Activated effector memory CD4-positive, alpha-beta T cell treated with anti-CD3 and anti-CD28 coated beads, Interleukin-2, amount 50 U/mL, for 16 hours (primary cell): ENCODE data around the gene ARHGAP18.

Experiments
- DNase-seq: peaks from one replicate; pipeline ENCODE4 v3.0.0-alpha.2; 2020

The ARHGAP18 gene

DNA sequence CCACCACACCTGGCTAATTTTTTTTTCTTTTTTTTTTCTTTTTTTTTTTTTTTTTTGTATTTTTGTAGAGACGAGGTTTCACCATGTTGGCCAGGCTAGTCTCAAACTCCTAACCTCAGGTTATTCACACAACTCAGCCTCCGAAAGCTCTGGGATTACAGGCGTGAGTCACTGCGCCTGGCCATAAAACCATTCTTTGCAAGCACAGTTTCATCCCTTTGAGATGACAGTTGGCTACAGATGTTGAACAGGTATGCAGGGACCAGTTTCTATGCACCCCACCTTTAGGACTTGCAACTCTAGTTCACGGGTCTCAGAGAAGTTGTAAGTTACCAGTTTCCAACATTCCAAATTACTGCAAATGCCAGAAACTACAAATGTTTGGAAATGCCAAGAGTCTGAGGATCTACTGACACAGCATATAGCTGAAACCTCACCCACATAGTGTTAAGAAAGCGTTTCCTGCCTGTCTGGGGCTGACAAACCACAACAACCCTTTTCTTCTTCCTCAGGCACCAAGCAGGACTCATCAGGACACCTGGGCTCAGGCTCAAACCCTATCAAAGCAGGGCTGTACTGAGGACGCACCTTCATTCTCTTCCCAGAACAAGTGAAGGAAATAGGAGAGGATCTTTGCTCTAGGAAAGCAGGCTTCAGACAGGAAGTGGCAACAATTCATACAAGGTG, 22.9 kb downstream of the ARHGAP18 start:
- peak; percentile 74 for DNase-seq

DNA sequence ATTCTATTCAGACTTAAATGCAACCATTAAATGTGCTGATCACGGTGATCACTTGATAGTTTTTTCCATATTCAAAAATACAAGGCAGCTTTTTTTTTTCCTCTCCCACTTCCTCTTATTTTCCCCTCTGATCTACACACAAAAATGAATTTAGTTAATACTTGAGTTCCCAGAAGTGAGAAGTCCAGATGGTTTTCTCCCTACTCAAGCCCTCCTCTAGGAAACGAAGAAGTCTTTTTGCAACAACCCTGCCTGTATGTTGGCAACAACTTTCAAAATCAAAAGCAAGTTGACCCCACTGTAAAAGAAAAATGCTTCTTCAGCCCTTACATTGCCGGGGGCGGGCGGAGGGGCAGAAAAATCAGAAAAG, 24.3 kb downstream of the ARHGAP18 start:
- no peak for DNase-seq

DNA sequence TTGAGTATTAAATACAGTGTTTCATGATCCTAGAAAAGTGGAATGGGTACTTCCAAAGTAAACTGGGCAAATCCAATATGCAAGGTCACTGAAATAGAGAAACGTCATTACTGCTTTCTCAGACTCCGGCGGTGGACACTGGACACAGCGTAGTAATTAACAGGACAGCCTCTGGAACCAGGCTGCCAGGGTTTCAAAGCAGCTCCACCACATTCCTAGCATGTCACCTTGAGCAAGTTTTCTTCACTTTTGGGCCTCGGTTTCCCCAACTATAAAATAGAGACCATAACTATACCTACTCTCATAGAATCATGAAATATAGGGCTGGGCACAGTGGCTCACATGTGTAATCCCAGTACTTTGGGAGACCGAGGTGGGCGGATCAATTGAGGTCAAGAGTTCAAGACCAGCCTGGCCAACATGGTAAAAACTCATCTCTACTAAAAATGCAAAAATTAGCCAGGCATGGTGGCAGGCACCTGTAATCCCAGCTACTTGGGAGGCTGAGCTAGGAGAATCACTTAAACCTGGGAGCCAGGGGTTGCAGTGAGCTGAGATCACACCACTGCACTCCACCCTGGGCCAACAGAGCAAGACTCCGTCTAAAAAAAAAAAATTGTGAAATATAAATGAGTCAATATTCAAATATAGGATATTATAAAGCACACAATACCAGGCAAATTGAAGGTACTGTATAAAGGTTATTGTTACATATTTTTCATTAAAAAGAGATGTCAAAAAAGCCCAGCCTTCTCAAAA, 24.9 kb downstream of the ARHGAP18 start:
- no peak for DNase-seq

DNA sequence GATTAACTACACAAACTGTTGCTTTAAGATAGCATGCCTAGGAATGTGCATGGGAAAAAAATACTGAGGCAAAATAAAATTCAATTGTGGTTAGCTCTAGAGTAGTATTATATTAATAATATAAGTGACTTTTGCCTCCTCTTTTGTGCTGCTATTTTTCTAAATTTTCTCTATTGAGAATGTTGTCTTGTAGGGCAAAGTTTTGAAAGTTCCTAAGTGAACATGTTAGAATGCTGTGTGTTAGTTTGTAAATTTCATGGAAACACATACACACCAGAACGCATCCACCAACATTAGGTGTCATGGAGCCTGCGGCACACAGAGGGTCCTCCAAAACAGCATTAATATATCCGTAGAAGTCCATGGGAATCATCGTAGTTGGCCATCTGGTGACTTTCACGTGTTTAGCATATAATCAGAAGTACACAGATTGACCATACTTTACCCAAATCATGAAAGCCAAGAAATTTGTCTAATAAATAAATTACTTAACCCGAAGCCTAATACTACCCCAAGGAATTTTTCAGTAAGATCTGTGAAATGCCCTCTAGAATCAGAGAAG, 25.6 kb downstream of the ARHGAP18 start:
- DNase-seq: no peak

DNA sequence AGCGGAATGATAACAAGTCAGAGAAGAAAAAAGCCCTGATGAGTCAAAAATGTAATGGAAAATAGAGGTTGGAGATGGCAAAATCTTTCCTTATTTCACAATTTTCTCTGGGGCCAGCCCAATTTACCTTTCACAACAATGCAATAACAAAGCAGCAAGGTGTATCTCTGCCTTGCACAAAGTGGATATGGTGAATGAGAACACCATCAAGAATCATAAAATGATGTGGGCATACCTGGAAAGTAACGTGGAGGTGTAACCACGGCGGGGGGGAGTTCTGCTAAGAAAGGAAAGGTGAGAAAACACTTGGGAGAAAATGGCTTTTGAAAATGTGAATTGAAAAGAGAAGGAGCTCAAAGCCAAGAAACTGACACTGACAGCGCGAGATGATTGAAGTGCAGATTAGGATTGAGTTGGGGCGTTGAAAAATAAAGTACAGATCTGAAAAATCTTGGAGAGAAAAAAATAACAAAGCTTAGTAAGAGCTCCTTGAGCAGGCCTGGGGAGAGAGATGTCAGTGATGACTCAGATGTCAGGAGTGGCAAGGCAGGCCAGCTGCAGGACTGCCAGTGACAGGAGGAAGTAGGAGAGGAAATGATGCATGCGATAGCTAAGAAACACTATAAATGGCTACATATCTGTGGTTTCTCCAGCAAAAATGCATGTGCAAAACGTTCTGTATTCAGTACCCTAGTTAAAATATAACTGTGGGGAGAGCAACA, 26.2 kb downstream of the ARHGAP18 start:
- DNase-seq: peak; percentile 86

DNA sequence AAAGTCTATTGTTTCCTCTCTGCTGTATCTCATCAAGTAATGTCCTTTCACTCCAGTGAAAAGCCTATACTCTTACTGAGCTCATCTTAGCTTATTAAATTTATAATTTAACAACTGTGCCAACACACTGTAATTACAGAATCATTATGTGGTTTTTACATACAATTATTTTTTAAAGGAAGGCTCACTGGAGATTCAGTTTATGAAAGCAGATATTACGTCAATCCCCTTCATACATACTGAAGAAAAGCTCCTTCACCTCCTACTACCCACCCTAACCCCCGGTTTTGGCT, 28.1 kb downstream of the ARHGAP18 start:
- DNase-seq: no peak

DNA sequence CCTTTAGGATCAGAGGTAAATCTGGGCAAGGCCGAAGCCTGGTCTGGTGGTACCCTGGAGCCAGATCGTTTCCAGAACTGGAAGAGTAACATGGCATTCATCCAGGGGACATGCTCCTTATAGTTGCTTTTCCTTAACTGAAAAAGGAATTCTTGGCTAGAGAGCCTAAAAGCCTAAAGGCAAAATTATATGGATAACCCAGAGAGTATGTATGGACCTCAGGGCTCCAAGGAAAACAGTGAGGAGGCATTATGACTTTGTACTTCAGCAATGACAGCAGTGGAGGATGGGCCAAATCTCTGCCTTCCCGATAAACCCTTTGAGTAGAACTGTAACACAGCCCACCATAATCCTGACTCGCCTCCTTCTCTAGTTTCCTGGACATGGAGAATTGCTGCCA, 29.3 kb downstream of the ARHGAP18 start:
- DNase-seq: no peak

DNA sequence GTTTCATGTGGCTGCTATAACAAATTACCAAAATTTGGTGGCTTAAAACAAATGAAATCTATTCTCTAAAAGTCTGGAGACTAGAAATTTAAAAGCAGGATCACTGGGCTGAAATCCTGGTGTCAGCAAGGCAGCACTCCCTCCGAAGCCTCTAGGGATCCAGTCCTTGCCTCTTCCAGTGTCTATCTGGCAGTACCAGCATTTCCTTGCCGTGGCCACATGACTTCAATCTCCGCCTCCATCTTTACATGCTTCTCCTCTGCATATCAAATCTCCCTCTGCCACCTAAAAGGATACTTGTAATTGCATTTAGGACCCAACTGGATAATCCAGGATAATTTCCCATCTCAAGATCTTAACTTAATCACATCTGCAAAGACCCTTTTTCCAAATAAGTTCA, 30.2 kb downstream of the ARHGAP18 start:
- DNase-seq: no peak

DNA sequence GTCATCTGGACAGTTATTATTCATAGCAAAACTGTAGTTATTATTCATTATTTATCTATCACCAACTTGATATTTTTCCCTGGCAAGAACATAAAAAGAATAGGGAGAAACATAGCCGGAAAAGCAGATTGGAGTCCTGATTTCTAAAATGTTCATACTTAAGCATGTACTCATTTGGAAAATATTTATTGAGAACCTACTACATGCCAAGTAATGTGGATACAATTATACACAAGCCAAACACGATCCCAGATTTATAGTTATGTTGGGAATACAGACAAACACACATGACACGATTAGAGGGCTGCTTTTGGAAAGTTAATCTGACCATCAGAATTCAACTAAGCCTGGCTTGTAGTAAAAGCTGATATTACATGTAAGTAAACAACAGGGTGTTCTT, 30.7 kb downstream of the ARHGAP18 start:
- DNase-seq: no peak

DNA sequence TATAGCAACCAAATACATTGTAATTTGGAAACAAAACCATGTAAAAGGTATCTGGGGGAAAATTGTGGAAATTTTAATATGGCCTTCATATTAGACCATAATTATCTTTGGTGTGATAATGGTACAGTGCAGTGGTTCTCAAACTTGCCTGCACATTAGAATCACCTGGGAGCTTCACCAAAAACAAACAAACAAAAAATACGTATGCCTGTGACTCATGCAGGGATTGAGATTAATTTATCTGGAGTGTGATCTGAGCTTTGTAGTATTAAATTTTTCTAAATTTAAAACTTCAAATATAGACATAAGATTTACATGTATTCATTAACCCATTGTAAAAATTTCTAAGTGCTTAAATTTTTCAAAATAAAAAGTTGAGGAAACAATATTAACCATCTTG, 31.5 kb downstream of the ARHGAP18 start:
- DNase-seq: no peak

DNA sequence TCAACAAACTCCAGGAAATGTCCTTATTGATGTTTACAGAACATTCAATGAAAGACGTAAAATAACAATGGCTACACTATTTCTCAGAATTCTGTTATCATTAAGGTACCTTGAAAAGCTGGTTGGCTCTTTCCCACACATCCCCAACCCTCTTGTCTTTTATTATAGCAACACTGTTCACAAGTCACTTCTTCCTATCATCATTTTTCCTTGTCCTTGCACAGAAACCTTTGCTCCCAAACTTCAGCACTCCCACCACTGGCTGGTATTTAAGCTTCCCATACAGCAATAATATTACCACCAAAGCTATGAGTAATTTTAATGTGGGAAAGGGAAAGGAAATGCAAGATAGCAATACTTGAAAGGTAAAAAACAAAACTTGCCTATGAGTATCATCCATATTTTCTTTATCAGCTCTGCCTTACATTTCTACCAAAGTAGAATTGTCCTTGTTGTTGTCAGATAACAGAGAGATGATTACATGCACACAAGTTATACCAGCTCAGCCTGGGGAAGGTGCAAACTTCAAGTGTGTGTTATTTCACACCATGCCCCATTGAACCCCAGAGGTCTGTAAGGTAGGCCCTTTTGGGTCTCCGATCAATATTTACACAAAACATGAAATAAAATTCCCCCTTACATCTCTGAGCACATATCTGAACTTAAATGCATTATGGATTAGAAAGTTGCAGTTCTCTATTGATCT, 32.2 kb downstream of the ARHGAP18 start:
- DNase-seq: no peak

DNA sequence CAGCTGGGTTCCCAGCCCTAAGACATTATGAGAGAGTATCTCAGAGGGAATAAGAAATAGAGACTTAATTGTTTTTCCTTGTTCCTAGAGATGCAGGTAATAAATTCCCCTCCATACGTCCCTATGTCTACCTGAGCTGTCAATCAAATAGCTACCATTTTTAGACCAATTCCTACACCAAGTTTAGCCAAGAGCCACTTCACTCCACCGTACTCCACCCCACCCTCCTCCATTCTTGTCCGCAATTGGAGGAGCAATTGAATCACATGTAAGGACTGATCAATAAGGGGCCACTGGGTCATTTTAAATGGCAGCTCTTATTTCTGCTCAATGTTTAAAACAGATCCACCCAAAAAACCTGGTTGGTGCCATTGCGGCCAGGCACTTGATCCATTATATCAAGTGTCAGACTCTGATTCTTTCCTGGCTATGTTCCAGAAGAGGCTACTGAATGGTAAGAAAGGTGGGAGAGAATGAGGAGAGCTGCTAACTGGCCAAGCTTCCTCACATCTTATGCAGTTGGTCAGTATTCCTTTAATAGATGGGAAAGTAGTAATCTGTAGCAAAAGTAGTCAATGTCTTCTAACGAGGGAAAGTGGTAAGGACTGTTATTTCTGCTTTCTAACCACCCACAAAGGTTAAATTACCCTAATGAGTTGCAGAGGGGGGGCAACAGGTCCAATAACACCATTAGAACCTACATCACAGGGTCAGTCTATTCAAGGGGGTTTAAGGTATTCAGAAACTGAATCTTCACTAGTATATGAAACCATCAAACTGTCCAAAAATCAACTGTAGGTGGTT, 34.1 kb downstream of the ARHGAP18 start:
- no peak for DNase-seq

DNA sequence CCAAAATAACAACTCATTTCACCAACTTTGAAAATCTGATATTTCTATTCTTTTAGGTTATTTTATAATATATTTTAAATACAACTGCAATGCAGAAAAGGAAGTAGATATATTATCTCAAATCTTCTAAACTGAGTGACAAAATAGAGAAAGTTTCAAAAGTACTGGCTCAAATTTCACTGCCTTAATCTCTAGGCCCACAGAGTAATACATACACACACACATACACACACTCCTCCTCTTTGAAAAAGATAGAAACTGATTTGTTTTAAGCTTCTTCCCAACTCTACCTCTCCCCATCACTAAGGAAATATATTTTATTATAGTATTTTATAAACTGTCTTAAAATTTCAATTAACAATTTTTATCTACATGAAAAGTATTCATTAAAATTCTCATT, 36.2 kb downstream of the ARHGAP18 start:
- no peak for DNase-seq

DNA sequence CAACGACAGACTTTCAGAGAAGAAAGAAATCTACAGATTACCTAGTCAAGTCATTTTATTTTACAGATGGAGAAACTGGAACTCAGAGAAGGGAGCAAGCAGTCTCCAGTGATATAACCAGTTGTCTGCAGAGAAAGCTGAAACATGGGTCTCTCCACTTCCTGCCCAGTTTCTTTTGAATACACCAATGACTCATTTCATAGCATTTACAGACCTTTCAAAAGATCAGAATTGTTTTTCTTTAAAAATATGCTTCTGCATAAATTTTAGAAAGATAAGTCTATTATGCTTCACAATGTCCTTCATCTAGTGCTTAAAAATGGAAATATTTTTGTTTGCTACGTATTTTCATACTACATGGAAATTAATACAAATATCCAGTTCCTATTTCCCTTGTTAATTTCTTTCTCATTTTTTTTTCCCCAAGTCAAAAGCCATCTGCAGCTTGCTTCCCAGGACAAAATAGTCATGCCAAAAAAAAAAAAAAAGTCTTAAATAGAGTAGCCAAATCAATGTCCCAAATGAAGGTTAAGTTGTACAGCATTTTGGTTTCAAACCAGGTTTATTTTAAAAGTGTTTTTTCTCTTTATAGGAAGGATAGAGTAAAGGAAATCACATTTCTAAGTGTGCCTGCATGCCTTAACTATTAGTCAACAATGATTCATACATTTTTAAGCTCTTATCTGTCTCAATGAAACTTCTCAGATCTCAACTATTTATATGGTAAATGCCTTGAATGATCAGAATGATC, 36.9 kb downstream of the ARHGAP18 start:
- DNase-seq: no peak

DNA sequence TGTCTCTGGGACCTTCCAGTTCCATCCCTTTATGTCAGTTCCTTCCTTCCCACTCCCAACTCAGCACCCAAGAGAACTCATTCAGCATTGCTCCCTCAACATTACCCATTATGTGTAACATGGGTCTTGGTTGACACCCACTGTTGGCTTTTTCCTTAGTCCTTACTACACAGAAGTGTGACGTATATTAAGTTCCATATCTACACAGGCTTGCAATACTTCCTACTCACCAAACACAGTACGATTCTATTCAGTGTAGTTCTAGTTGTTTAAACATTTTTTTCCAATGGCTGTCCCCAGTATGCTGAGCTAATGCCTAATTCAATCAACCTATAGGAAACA, 37.7 kb downstream of the ARHGAP18 start:
- DNase-seq: no peak

DNA sequence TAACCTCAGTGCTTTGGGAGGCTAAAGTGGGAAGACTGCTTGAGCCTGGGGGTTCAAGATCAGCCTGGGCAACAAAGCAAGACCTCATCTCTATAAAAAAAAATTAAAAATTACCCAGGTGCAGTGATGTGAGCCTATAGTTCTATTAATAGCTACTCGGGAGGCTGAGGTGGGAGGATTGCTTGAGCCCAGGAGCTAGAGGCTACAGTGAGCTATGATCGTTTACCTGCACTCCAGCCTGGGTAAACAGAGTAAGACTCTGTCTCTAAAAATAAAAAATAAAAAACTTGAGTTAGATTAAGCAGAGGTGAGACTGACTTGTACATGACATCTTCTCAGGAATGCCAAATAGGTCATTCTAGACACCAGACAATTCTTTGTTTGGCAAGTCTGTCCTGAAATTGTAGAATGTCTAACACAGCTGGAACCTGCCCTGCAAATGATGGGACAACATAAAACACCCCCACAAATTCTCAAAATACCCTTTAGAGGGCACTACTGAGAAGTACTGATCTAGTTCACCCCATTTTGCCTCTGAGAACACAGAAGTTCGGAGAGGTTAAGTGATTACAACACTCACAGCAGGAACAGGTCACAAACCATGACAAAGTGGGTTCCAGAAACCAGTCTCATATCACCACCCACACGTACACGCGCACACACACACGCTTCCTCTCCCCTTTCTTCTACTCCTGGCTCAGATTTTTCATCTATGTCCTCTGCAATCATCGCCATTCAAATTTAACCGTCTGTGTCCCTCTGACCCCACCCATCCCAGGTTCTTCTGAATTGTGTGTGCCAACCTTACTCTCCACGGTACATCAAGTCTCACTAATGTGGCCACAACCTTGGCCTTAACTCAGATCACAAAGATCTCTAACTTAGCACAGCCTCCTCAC, 38.3 kb downstream of the ARHGAP18 start:
- peak; percentile 85 for DNase-seq

DNA sequence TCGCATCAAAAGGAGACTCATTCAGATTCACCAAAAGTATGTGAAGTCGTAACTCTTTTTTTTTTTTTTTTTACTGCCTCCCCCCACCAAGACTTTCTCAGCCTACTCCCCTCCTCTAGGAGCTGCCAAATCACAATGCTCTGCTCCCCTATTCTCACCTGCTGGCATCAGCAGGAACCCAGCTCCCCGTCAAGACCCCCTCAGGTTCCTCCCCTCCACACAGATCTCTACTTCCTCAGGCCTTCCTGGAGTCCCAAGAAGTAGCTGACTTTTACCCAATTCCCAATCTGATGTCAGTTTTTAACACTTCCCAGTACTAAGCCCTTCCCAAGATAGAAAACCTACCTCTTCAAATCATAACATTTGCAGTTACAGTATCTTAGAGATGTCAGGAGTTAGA, 39.3 kb downstream of the ARHGAP18 start:
- DNase-seq: no peak

DNA sequence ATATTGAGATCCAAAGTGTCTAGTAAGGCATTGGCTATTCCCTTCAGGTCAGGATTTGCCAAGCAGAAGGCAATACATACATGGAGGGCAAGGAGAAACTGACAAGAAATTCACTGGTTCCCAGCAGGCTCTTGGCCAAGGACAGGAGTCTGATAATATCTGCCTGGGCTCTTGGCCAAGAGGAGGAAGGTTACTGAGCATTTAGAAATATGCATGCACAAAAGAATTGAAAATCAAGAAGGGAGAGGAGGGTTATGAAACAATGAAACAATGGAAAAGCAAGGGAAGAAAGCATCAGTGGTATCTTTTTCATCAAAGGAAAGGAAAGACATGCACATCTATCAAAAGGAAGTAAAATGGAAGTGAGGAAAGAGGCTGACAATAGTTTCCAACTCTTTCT, 42.4 kb downstream of the ARHGAP18 start:
- no peak for DNase-seq

DNA sequence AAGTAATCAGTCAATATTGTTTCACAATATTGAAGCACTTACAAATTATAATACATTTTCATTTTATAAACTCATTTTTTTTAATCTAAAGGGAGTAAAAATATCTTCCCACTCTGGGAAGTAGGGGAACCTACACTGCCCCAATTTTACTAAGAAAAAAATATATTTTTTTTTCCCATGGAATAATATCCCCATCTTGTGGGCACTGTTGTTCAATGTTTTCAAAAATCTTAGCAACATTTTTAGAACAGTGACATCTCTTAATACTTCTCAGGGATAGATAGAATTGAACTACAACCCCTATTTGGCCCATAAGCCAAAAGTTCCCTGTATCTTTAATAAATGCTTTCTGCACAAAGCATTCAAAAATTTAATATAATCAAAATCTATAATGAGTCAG, 42.9 kb downstream of the ARHGAP18 start:
- DNase-seq: no peak

DNA sequence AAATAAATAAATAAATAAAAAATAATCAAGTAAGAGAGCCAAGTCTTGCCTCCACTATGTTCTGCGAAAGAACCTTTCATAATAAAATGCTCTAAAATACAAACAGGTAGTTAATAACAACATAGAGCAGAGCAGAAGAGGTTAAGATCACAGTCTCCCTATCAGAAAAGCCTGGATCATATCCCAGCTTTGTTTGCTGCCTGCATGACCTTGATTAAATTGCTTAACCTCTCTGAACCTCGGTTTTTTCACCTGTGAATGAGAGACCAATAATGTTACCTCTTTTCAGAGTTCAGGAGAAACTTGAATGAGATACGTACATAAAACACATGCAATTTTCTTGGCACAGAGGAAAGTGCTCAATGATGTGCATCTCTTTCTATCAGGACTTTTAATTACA, 44.4 kb downstream of the ARHGAP18 start:
- no peak for DNase-seq

DNA sequence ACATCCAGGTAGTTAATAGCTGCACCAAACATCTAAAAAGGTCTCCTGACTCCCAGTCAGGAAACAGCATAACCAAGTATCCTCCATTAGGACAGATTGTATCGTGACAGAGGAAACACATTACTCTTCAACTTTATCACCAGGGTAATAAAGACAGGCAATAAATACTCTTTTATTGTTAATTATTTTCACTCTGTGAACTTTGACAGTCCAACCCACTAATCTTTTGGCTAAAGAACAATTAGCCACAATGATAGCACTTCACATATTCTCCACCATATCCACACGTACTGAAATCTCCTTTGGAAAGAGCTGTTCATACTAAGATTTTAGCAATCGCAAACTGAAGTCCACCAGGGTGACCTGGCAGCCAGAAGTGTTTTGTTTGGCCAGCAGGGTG, 46.4 kb downstream of the ARHGAP18 start:
- no peak for DNase-seq
